Endothelial cell of umbilical vein (primary cell): ENCODE results near the gene PPM1H.

ENCODE experiments used
- CTCF ChIP-seq, 2 donors: IDR thresholded peaks; 1 replicate in 1 of 2; 2 replicates in 1 of 2; pipeline ENCODE4 v1.5.1; 2011; ENCODE audit warnings: low read length in 2 of 2, mild to moderate bottlenecking in 2 of 2, moderate library complexity in 2 of 2, control low read depth in 1 of 2, inconsistent platforms in 1 of 2, low read depth in 1 of 2; ENCODE audit not compliant: insufficient read depth in 1 of 2; ENCODE audit errors: extremely low read depth in 1 of 2
- MAX ChIP-seq: IDR thresholded peaks from 2 replicates; pipeline ENCODE4 v1.6.1; 2011; ENCODE audit not compliant: insufficient read depth, insufficient read length
- POLR2A ChIP-seq: IDR thresholded peaks from 2 replicates; pipeline ENCODE4 v1.6.1; 2012; ENCODE audit warnings: low read depth, mild to moderate bottlenecking, control low read depth, low read length

DNA sequence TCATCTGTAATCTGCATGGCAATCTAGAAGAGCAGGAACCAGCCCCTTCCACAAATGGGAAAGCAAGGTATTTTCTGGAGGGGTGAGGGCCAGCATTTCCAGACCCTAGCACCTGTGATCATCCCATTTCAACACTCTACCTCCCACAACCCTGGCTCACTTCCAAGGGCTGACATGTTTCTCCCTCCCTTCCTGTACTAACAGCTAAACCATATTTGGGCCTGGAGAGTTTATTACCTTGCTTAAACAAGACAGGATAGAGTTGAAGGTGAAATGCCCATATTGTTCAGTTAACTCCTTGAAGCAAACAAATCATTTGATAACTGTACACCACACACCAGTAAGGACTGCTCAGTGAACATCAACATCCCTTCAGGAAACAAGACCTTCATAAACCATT is 158.4 kb downstream of the PPM1H start:
- TF ChIP-seq CTCF (IDR thresholded peaks at IDR 0.05; ENCODE audit: extremely low read depth in 1 of 2, insufficient read depth in 1 of 2, low read depth in 1 of 2, low read length in 2 of 2) (no peak), POLR2A (no peak), MAX (no peak)
